SU-DHL-6 (cell line): ENCODE measurements around the gene MTNR1B.

ENCODE experiments used
- H2AFZ ChIP-seq: fragments of 200-600 bp; sonication (generic); 2 replicates; pipeline ENCODE4 v1.6.1; 2014; ENCODE audit warnings: low read depth, mild to moderate bottlenecking, moderate library complexity, mixed read lengths, antibody characterized with exemption, low read length; ENCODE audit not compliant: severe bottlenecking
- H3F3A ChIP-seq: fragments of 200-600 bp; shearing (Covaris generic); 2 replicates; pipeline ENCODE4 v1.6.0; 2016; ENCODE audit warnings: antibody characterized with exemption, mild to moderate bottlenecking; ENCODE audit not compliant: insufficient read depth
- H3K27ac ChIP-seq: fragments of 200-600 bp; sonication (generic); 2 replicates; pipeline ENCODE4 v1.5.1; 2016; ENCODE audit warnings: low read depth, mild to moderate bottlenecking, low read length, moderate library complexity, mixed read lengths
- H3K27me3 ChIP-seq: fragments of 200-600 bp; sonication (generic), shearing (Covaris generic); 2 replicates; pipeline ENCODE4 v1.6.0; 2014; ENCODE audit warnings: mild to moderate bottlenecking, low read length
- H3K36me3 ChIP-seq: fragments of 200-600 bp; sonication (generic); 2 replicates; pipeline ENCODE4 v1.6.1; 2014; ENCODE audit warnings: mild to moderate bottlenecking, low read length, mixed read lengths
- H3K4me2 ChIP-seq: fragments of 300-600, 200-600 bp; shearing (Covaris generic), sonication (generic); 2 replicates; pipeline ENCODE4 v1.6.0; 2014; ENCODE audit warnings: low read length, low read depth, mild to moderate bottlenecking; ENCODE audit not compliant: poor library complexity, severe bottlenecking
- H3K4me3 ChIP-seq: fragments of 200-600 bp; sonication (generic); 2 replicates; pipeline ENCODE4 v1.5.1; 2014; ENCODE audit warnings: antibody characterized with exemption, low read length, mild to moderate bottlenecking, mixed read lengths; ENCODE audit not compliant: insufficient read depth, poor library complexity, severe bottlenecking
- H3K79me2 ChIP-seq: fragments of 200-600 bp; sonication (generic); 2 replicates; pipeline ENCODE4 v1.6.1; 2014; ENCODE audit warnings: mild to moderate bottlenecking, low read length, moderate library complexity; ENCODE audit not compliant: insufficient read depth
- H3K9ac ChIP-seq: fragments of 200-600 bp; sonication (generic); 2 replicates; pipeline ENCODE4 v1.7.0; 2014; ENCODE audit warnings: mild to moderate bottlenecking, low read length
- H3K9me2 ChIP-seq: fragments of 200-600 bp; sonication (generic); replicated peaks from 2 replicates; pipeline ENCODE4 v1.6.1; 2014; ENCODE audit warnings: low read length; ENCODE audit not compliant: insufficient read depth
- H3K9me3 ChIP-seq: fragments of 200-600 bp; sonication (generic); 2 replicates; pipeline ENCODE4 v1.6.1; 2014; ENCODE audit warnings: low read length, mixed read lengths; ENCODE audit not compliant: insufficient read depth
- H4K20me1 ChIP-seq: fragments of 200-600 bp; sonication (generic); 2 replicates; pipeline ENCODE4 v1.6.1; 2014; ENCODE audit warnings: low read depth, mild to moderate bottlenecking, antibody characterized with exemption, low read length, moderate library complexity, mixed read lengths
- CTCF ChIP-seq: fragments of 200-600 bp; sonication (generic); IDR thresholded peaks from one replicate; pipeline ENCODE4 v1.5.1; 2017; ENCODE audit warnings: antibody characterized with exemption, mild to moderate bottlenecking, low read length, moderate library complexity; ENCODE audit not compliant: insufficient read depth, poor library complexity, severe bottlenecking
- EZH2phosphoT487 ChIP-seq: fragments of 200-600 bp; sonication (generic), shearing (Covaris generic); conservative IDR thresholded peaks from 2 replicates; pipeline ENCODE4 v1.6.1; 2018; ENCODE audit warnings: mild to moderate bottlenecking, antibody characterized with exemption, low read length, moderate library complexity, mixed read lengths

The MTNR1B gene

DNA sequence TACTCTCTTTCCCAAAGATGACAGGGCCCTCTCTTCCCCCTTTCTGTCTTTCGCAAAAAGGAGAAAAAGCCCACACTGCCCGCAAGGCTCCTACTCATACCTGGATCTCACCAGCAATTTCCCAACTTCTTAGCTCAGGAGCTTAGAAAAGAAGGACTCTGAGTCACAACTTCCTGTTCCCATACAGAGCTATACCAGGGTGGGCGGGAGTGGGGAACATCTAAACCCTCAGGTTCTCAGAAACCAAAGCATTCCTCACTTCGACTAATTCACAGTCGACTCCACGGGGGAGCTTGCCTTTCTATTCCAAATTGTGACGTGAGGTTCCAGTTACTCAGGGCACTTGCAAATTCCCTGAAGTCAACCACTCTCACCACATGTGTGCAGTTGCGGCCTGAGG, 61.9 kb downstream of the MTNR1B start:
- no peaks in the 10 kb centered on the region for H3K36me3 ChIP-seq
- H3K4me2 ChIP-seq: no peak overlapping the region
- no peak for TF ChIP-seq CTCF
- TF ChIP-seq EZH2phosphoT487: no peak
- H3K9me2 ChIP-seq: no peaks in the 10 kb centered on the region
- H3K27ac ChIP-seq: no peak overlapping the region
- no peaks in the 10 kb centered on the region for H3F3A ChIP-seq
- H3K9ac ChIP-seq: no peak overlapping the region
- H3K9me3 ChIP-seq: no peaks in the 10 kb centered on the region
- H3K79me2 ChIP-seq: no peaks in the 10 kb centered on the region
- no peak overlapping the region for H2AFZ ChIP-seq
- no peaks in the 10 kb centered on the region for H4K20me1 ChIP-seq
- H3K27me3 ChIP-seq: no peaks in the 10 kb centered on the region
- no peak overlapping the region for H3K4me3 ChIP-seq
